Endometrial microvascular endothelial cells (primary cell): ENCODE data around the gene EPHA6. TPM values are rescaled to one million over a fixed set of nuclear protein-coding genes. Genes with fewer than 3 reads are reported as not detected.

ENCODE experiments used
- in situ Hi-C: cut with HindIII; loops from 2 replicates; pipeline ENCODE4 v1.10.0; 2017; ENCODE audit warnings: low sequenced_read_pairs, low pct_unique_long_range_greater_than_20kb; ENCODE audit errors: inconsistent ontology term
- total RNA-seq: library from RNA; depleted of rRNA; stranded (reverse); fragments of >200 nt; gene quantifications from one replicate; pipeline ENCODE4 v1.2.3, GENCODE V29; 2015; ENCODE audit errors: inconsistent ontology term

The EPHA6 gene
- total RNA-seq, 1 donor from 2014 or later, result not detected

- in situ Hi-C loops, result no loop called here
These were observed 296.9 kb downstream of the EPHA6 start for GRCh38 chr3:97111244-97111643.

DNA sequence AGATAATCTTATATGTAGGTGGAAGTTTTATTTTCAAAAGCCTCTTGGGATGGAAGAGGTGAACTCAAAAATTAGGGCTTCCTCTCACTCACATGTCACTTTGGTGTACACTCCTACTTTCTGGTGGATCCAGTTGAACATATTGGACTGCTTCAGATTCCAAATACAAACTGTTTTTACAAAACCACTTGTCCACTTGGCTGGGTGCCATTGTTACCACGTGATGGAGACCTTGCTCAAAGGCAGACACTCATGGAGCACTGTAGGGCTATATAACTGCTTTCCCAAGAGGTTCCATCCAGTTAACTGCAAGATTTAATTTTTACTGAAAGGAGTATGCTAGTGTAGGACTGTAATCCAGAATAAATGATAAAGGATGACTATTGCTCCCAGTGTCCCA is 307.0 kb downstream of the EPHA6 start:
- in situ Hi-C loops, result no loop called here

- in situ Hi-C loops, result no loop called here
These were observed 311.6 kb downstream of the EPHA6 start for GRCh38 chr3:97125902-97126499.

DNA sequence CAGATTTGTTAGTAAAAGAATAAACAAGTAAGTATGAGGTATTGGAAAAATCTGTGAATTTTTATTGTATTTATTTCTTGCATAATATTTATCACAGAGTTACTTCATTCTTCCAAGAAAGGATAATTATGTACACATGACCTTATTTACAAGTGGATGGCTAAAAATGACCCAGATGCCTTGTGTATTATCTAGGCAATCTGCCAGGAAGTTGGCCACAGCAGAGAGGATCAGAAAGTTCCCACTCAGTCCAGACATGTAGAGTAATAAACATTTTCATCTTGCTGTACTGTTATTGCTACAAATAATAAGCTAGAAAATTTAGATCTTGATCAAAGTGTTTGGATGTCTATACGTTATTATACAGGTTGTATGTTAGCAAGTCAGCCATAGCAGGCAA is 317.1 kb downstream of the EPHA6 start:
- in situ Hi-C loops, result no loop called here

DNA sequence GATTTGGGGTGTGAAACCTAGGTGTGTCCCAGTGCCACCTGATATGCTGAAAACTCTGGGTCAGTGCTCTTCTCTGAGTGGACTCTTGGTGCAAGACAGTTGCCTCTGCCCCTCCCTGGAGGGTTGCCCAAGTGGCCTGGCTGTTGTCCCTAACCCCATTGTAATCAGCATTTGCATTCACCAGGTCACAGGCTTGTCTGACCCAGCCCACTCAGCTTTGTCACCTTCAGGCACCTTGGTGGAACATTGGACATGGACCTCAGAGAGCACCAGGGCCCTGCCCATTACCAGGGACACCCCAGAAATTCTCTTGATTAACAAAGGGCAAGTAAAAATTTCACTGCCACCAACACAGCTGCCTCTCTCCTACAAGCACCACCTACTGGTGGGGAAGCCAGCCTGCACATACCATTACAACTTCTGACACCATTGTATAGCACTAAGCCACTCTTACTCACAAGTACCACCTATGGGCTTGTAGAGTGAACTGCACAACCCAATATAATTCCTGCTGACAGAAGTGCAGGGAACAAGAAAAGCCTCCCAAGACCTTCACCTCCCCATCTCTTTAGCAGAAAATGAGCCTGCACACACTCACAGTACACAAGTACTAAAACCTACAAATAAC is 324.6 kb downstream of the EPHA6 start:
- in situ Hi-C loops, result no loop called here

DNA sequence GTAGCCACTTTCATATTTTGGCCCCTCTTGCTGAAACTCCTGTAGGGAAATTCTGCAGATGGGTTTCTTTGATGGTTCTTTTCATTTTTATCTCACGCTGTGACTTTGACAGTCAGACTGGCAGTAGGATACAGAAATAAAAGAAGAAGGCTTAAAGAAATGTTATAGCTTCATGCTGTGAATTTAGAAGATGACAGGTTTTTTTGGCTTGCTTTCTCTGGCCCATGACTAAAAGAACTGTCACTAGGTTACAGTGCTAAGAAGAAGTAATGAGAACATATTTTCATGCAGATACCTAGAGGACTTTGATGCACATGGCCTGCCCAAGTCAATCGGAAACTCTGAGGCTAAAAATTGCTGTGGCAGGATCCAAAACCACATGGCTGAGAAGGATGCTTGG is 334.5 kb downstream of the EPHA6 start:
- in situ Hi-C loops, result no loop called here

DNA sequence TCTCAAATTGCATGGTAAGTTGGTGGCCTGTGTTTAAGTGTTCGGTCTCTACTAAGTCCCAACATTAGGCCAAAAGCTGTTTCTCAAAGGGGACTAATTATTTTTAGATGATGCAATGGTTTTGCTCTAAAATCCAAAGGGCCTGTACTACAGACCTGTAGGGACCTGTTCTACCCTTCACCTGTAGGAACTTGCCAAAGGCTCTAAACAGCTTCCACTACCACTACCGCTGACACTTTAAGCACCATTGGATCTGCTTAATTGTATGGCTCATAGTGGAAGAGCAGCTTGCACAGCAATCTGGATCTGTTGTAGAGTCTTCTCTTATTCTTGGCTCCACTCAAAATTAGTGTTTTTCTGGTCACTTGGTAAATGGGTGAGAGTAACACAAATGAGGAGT is 346.8 kb downstream of the EPHA6 start:
- in situ Hi-C loops, result no loop called here

DNA sequence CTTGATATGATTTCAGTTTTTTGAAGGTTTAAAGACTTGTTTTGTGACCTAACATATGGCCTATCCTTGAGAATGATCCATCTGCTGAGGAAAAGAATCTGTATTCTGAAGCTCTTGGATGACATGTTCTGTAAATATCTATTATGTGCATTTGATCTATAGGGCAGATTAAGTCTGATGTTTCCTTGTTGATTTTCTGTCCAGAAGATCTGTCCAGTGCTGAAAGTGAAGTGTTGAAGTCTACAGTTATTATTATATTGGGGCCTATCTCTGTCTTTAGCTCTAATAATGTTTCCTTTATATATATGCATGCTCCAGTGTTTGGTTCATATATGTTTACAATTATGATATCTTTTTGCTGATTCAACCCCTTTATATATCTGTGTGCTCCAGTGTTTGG is 362.8 kb downstream of the EPHA6 start:
- in situ Hi-C loops, result no loop called here

DNA sequence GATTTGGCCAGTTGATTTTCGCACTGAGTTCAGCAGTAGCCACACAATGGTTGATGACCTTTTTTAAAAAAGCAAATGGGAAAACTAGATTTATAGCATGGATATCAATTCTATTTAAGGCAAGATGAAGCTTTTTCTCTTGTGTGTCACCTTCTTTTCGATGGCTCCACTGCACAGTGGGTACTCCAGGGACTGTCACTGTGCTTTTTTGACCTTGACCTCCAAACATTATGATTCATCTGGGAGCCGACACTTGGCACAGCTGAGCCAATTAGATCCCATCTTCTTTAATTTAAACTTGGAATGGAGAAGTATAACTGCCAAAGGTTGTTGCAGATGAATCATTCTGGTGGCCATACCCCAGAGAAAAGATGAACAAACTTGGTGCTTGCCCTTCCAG is 367.3 kb downstream of the EPHA6 start:
- in situ Hi-C loops, result no loop called here

DNA sequence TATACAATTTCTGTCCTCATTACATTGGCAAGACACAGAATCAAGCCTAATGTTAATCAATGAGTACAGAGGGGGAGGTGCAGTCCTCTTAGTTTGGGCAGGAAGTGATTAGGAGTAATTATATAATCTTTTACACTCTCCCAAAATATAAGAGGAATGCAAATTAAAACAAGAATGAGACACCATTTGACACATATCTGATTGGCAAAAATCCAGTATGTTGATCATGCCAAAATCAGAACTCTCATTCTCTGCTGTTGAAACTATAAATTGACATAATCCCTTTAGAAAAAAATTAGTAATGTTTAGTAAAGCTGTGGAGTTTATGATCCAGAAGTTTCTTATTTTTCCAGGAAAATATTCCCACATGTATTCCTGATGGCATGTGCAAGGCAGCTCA is 373.4 kb downstream of the EPHA6 start:
- in situ Hi-C loops, result no loop called here

DNA sequence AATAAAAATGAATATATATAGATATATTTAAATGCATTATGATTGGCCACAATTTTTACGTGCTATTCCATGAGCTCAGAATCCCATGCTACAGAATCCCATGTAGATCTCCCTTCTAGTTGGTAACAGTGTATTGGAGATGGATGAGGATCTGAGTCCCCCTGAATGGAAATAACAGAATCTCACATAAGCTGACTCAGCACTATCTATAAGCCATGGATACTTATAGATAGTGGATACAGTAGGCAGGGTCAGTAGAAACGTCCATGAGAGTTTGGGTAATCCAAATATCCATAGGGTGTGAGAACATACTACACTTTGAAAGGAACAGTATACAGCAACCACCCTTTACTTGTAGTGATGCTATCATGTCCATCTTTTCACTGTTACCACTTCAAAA is 375.4 kb downstream of the EPHA6 start:
- in situ Hi-C loops, result no loop called here

DNA sequence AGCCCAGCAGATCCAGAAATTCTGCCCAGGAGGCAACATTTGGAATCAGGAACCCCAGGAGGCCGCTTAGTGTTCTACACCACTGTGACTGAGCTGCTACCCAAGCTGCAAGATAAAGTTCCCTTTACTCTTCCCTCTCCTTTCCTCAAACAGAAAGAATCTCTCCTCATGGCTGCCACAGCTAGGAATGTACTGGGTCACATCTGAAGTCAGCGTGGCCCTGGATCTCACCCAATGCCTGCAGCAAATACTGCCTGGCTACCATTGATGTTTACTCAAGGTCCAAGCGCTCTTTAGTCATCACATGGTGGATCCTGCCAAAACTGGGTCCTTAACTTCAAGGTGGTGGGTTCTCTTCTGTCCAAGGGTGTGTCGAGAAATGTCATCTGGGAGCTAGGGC is 382.7 kb downstream of the EPHA6 start:
- in situ Hi-C loops, result no loop called here

DNA sequence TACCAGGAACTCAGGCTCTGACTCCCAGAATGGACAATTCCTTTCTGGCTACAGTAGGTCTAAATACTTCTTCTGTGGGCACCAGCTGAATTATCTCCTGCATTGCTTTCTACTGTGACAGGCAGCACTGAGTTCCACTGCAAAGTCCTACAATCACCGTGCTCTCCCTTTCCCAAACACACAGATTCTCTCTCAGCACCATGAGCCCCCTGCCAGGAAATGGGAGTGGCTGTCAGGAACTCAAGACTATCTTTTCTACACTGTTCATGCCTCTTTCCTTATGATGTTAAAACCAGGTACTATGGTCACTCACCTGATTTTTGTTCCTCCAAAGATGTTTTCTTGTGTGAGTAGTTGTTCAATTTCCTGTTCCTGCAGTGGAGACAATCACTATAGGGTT is 383.4 kb downstream of the EPHA6 start:
- in situ Hi-C loops, result no loop called here

DNA sequence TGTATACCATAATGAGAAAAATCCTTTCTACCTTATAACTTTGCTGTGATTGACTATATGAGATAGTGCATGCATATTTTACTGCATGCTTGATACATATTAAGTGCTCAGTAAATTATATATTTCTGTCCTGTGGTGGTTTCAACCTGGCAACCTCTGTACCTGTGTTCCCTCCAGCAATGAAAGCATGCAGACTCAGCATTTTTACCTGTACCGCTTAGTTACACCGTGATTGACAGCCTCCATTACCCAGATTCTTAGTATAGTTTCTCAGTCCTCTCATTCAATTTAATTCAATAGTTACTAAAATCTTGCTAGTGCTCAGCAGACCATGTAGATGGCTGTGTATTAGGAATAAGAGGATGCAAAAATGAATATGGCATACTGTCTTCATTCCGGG is 386.0 kb downstream of the EPHA6 start:
- in situ Hi-C loops, result no loop called here

DNA sequence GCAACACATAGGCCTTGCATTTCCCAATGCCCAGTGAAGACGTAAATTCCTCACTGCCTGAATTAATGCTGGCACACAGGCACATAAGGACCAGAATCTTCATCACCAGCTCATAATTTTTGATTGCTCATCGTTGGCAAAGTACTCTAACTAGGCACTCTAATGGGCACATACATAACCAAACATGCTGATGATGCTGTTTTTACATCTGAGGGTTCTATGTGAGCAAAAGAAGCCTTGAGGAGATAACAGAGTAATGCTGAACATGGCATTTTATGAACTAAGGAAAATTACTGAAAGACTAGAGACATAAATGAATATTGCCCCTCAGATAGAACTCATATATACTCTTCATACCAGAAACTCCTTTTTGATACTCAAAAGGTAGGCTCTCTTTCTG is 387.4 kb downstream of the EPHA6 start:
- in situ Hi-C loops, result no loop called here

GRCh38 chr3:97228966-97229365 is 414.6 kb downstream of the EPHA6 start:
- in situ Hi-C loops, result no loop called here

DNA sequence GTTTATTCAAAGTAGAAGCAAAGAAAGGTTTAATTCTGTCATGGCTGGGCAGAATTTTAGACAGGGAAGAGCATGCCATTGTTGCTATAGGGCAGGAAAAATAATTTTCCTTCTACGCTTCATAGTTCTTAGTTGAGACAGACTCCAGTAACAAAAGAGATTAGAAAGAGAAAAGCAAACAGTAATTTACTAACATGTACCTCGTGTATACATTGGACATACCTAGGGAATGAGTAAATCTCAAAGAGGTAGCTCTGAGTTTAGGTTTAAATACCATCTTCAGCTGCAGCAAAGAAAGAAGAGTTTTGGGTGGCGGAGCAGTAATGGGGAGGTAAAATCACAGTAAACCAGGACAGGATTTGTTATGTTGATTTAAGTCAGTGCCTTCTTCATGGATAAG is 416.1 kb downstream of the EPHA6 start:
- in situ Hi-C loops, result no loop called here

DNA sequence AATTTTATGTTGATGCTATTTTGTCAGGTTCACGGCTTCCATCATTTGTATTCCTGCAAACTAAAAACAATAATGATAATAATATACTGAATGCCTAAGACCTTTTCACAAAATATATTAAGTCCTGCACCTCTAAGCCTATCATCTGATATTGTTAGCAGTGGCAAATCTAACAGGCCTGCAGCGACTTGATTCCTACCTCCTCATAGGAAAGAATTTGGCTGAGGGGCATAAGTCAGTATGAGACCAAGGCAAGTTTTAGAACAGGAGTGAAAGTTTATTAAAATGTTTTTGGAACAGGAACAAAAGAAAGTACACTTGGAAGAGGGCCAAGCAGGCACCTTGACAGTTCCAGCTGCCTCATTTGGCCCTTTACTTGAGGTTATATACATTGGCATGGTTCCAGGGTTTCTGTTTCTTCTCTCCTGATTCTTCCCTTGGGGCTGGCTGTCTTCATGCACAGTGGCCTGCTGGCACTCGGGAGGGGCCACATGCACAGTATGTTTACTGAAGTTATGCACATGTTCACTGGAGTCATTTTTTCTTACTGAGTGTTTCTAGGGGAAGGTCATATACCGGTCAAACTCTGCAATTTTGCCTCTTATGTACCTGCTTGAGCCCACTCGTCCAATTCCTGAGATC is 418.1 kb downstream of the EPHA6 start:
- in situ Hi-C loops, result no loop called here

DNA sequence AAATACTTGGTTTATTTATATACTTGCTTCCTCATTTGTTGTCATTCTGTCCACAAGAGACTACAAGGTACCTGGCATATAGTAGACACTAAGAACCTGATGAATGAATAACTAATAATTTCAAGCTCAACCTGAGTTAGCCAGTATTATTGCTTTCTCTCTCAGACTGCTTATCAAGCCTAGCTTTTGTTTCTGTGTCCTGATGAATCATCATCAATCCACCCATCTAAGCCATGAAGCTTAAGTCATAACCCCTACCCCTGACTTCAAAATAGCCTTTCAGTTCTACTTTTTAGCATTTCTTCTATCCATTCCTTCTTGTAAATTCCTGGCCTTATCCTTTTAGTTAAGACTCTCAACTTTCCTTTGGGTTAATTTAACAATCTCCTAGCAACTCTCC is 420.8 kb downstream of the EPHA6 start:
- in situ Hi-C loops, result no loop called here

DNA sequence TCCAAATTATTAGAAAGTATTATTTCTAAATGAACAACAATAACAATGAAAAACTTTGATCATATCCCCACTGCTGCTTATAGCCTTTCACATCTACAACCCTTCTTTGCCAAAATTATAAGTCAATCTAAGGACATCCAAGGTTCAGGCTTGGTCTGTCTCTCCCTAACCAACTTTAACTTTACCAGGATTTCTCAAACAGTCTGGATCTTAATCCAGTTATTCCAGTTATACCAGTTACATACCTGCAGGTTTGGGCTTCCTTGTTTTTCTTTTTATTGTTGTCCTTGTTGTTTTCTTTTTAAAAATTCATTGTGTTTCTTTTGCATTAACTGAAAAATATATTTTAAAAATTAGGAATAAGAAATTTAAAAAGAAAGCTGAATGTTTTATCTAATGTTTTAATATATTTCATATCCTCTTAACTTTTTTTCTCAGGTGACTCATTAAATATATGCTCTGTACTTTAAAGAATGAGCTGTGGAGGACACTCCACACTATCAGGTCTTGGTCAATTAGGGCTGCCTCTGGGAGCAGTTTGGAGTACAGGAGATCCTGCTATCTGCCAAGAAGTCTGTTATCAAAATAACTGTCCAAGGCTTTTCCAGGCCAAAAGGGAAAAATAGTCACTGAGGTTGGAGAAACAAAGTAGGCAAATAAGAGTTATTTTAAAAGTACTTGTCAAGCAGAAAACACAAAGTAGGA is 421.4 kb downstream of the EPHA6 start:
- in situ Hi-C loops, result no loop called here
